ENCODE measurements around the gene PDE7B. TPM values are rescaled to one million over a fixed set of nuclear protein-coding genes. Genes with fewer than 3 reads are reported as not detected.

Gene PDE7B
- polyA plus RNA-seq, 1 of the 3 experiments (the other 2 are of a cell fraction) = 1.9 TPM

DNA sequence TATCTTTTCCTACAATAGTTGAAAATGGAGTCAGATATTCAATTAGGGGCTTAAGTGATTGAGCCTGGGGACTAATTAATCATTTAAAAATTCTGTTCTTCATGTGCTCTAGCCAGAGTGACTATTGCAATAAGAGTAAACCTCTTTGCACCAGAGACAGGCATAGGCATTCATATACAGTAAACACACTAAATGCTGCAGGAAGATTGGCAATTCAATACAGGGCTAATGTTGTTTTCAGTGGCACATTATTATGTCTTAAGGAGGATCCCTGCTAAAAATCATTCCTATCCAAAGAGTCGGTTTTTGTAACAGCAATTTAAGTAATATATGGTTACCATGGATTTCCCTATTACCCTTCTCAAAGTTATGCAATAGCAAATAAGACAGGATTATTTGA, 1.2 kb downstream of the PDE7B start:
- peak overlapping the region; percentile 82 for H2AFZ ChIP-seq (ENCODE audit: low read depth)
- H3K9me3 ChIP-seq = no peaks in the 10 kb centered on the region
- no peaks in the 10 kb centered on the region for H4K20me1 ChIP-seq (ENCODE audit: insufficient read depth)
- H3K27ac ChIP-seq (ENCODE audit: low read depth in 2 of 2, low read length in 1 of 2) = peak overlapping the region; percentile 90 to 92
- peak overlapping the region; percentile 46 to 66 for H3K4me3 ChIP-seq (ENCODE audit: low read depth in 2 of 2, low read length in 1 of 2)
- TF ChIP-seq GABPA (IDR thresholded peaks at IDR 0.05; ENCODE audit: low read depth) = no peak
- peaks cover 5% of the 10 kb centered on the region; the same call in 1 of the 2 replicates for H3K79me2 ChIP-seq (ENCODE audit: insufficient read depth)
- peak overlapping the region; percentile 73; the same call in 1 of the 2 replicates for H3K9ac ChIP-seq
- no peaks in the 10 kb centered on the region for H3K27me3 ChIP-seq (ENCODE audit: insufficient read depth)
- peaks cover 7% of the 10 kb centered on the region for H3F3A ChIP-seq (replicated peaks; ENCODE audit: insufficient read depth)
- no peaks in the 10 kb centered on the region for H3K36me3 ChIP-seq (replicated peaks in 1 of 2; ENCODE audit: control insufficient read depth in 1 of 2, insufficient read depth in 2 of 2, low read length in 1 of 2)
- no peaks in the 10 kb centered on the region for H3K9me2 ChIP-seq
- DNase-seq = no peak
- POLR2A ChIA-PET = interaction anchor here (0.9 kb wide), 1 partner anchor 321 kb away, joined by 3 read pairs; no protein-coding TSS in a partner anchor
- peaks cover 0 to 21% of the 10 kb centered on the region in 2 experiments; a peak in 2 of 4 replicates for H3K4me1 ChIP-seq (ENCODE audit: control insufficient read depth in 1 of 2, insufficient read depth in 2 of 2, low read depth in 1 of 2, low read length in 1 of 2)
- CTCF ChIA-PET = interaction anchor here (1.0 to 1.8 kb wide), 4 partner anchors 40 to 373 kb away, joined by 3 to 8 read pairs (median 5); no protein-coding TSS in a partner anchor
- peak overlapping the region; percentile 74 for H3K4me2 ChIP-seq
- WGBS (ENCODE audit: low lambda C conversion rate) = 0% methylated on average over 1 of the region's 1 CpG

DNA sequence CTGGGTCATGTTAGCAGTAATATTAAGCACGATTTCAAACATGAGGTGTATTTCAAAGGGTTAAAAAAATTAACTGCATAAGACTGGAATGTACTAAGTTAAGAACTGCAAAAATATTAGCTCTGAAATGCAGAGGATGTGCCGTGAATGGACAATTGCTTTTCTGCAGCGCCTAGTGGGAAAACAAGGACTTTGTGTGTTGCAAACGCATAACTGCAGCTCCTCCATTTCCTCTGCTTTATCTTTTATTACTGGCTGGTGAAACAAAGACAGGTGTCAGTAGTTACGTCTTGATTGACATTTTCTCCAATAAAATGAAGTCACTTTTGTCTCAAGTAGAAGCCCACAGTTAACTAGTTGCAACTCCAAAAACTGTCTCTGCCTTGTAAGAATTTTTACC, 1.7 kb downstream of the PDE7B start:
- WGBS (ENCODE audit: low lambda C conversion rate) = 16% methylated on average over 5 of the region's 5 CpGs
- no peaks in the 10 kb centered on the region for H4K20me1 ChIP-seq (ENCODE audit: insufficient read depth)
- H2AFZ ChIP-seq (ENCODE audit: low read depth) = peak overlapping the region; percentile 82
- H3K27ac ChIP-seq (ENCODE audit: low read depth in 2 of 2, low read length in 1 of 2) = peak overlapping the region; percentile 50 to 90; a peak in 3 of 4 replicates
- peaks cover 0 to 21% of the 10 kb centered on the region in 2 experiments; a peak in 2 of 4 replicates for H3K4me1 ChIP-seq (ENCODE audit: control insufficient read depth in 1 of 2, insufficient read depth in 2 of 2, low read depth in 1 of 2, low read length in 1 of 2)
- no peaks in the 10 kb centered on the region for H3K27me3 ChIP-seq (ENCODE audit: insufficient read depth)
- CTCF ChIA-PET = interaction anchor here (0.7 to 1.5 kb wide), 7 partner anchors 39 to 317 kb away, joined by 3 to 7 read pairs (median 3); no protein-coding TSS in a partner anchor
- peaks cover 7% of the 10 kb centered on the region for H3F3A ChIP-seq (replicated peaks; ENCODE audit: insufficient read depth)
- TF ChIP-seq FOXJ3 (CRISPR knock-in tag; IDR thresholded peaks at IDR 0.05) = no peak
- TF ChIP-seq RAD21 (IDR thresholded peaks at IDR 0.05; ENCODE audit: low read length) = peak; percentile 30; the same call in 1 of the 2 replicates
- TF ChIP-seq CTCF (IDR thresholded peaks at IDR 0.05) = peak; percentile 21
- peak overlapping the region; percentile 74; the same call in 1 of the 2 replicates for H3K4me2 ChIP-seq
- H3K79me2 ChIP-seq (ENCODE audit: insufficient read depth) = peaks cover 5% of the 10 kb centered on the region; the same call in 1 of the 2 replicates
- POLR2A ChIA-PET = interaction anchor here (0.9 kb wide), 1 partner anchor 321 kb away, joined by 3 read pairs; no protein-coding TSS in a partner anchor
- no peak for DNase-seq
- H3K4me3 ChIP-seq (ENCODE audit: low read depth in 2 of 2, low read length in 1 of 2) = peak overlapping the region; percentile 46 to 66
- peak overlapping the region; percentile 73; the same call in 1 of the 2 replicates for H3K9ac ChIP-seq
- H3K9me3 ChIP-seq = no peaks in the 10 kb centered on the region
- no peaks in the 10 kb centered on the region for H3K9me2 ChIP-seq
- no peaks in the 10 kb centered on the region for H3K36me3 ChIP-seq (replicated peaks in 1 of 2; ENCODE audit: control insufficient read depth in 1 of 2, insufficient read depth in 2 of 2, low read length in 1 of 2)

- H3K4me2 ChIP-seq = no peak overlapping the region
- no peak overlapping the region for H2AFZ ChIP-seq (ENCODE audit: low read depth)
- H4K20me1 ChIP-seq (ENCODE audit: insufficient read depth) = no peaks in the 10 kb centered on the region
- H3K36me3 ChIP-seq (replicated peaks in 1 of 2; ENCODE audit: control insufficient read depth in 1 of 2, insufficient read depth in 2 of 2, low read length in 1 of 2) = no peaks in the 10 kb centered on the region
- no peak overlapping the region for H3K9ac ChIP-seq
- H3K9me3 ChIP-seq = no peaks in the 10 kb centered on the region
- no peaks in the 10 kb centered on the region for H3K9me2 ChIP-seq
- no peak for DNase-seq
- peaks cover 7% of the 10 kb centered on the region for H3F3A ChIP-seq (replicated peaks; ENCODE audit: insufficient read depth)
- H3K79me2 ChIP-seq (ENCODE audit: insufficient read depth) = peaks cover 5% of the 10 kb centered on the region; the same call in 1 of the 2 replicates
- 70% methylated on average over 1 of the region's 1 CpG for WGBS (ENCODE audit: low lambda C conversion rate)
- CTCF ChIA-PET = interaction anchor here (0.7 to 1.5 kb wide), 5 partner anchors 42 to 341 kb away, joined by 3 read pairs; no protein-coding TSS in a partner anchor
- no peak overlapping the region for H3K4me3 ChIP-seq (ENCODE audit: low read depth in 2 of 2, low read length in 1 of 2)
- POLR2A ChIA-PET = no interaction called here
- no peak overlapping the region for H3K27ac ChIP-seq (ENCODE audit: low read depth in 2 of 2, low read length in 1 of 2)
- no peaks in the 10 kb centered on the region for H3K27me3 ChIP-seq (ENCODE audit: insufficient read depth)
- H3K4me1 ChIP-seq (ENCODE audit: control insufficient read depth in 1 of 2, insufficient read depth in 2 of 2, low read depth in 1 of 2, low read length in 1 of 2) = peaks cover 0 to 21% of the 10 kb centered on the region in 2 experiments; a peak in 2 of 4 replicates
- TF ChIP-seq CTCF (IDR thresholded peaks at IDR 0.05) (no peak), RFX5 (IDR thresholded peaks at IDR 0.05; ENCODE audit: low read length) (no peak), TEAD4 (IDR thresholded peaks at IDR 0.05; ENCODE audit: borderline replicate concordance, insufficient read depth) (no peak), RCOR1 (IDR thresholded peaks at IDR 0.05; ENCODE audit: low read length) (no peak), RAD21 (IDR thresholded peaks at IDR 0.05; ENCODE audit: low read length) (no peak), MEF2A (IDR thresholded peaks at IDR 0.05; ENCODE audit: borderline replicate concordance, low read depth) (no peak), FOXM1 (IDR thresholded peaks at IDR 0.05; ENCODE audit: low read depth) (no peak), NFIC (IDR thresholded peaks at IDR 0.05; ENCODE audit: borderline replicate concordance) (no peak), GABPA (IDR thresholded peaks at IDR 0.05; ENCODE audit: low read depth) (no peak), GATA2 (CRISPR knock-in tag; IDR thresholded peaks at IDR 0.05) (no peak), FOSL2 (IDR thresholded peaks at IDR 0.05; ENCODE audit: borderline replicate concordance, low read depth) (no peak), EP300 (IDR thresholded peaks at IDR 0.05; ENCODE audit: borderline replicate concordance in 1 of 2, low read depth in 1 of 2, low read length in 1 of 2) (no peak)
- TF ChIP-seq, protein P1, sequence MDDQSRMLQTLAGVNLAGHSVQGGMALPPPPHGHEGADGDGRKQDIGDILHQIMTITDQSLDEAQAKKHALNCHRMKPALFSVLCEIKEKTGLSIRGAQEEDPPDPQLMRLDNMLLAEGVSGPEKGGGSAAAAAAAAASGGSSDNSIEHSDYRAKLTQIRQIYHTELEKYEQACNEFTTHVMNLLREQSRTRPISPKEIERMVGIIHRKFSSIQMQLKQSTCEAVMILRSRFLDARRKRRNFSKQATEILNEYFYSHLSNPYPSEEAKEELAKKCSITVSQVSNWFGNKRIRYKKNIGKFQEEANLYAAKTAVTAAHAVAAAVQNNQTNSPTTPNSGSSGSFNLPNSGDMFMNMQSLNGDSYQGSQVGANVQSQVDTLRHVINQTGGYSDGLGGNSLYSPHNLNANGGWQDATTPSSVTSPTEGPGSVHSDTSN (IDR thresholded peaks at IDR 0.05) = no peak
- TF ChIP-seq, protein P2, sequence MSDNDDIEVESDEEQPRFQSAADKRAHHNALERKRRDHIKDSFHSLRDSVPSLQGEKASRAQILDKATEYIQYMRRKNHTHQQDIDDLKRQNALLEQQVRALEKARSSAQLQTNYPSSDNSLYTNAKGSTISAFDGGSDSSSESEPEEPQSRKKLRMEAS (IDR thresholded peaks at IDR 0.05; ENCODE audit: low read depth) = no peak
These were observed 2.5 kb downstream of the PDE7B start for GRCh38 chr6:135853986-135854385.

All from SK-N-SH (cell line).